Inflammatory macrophage (primary cell): ENCODE data around the gene SERPINB10.
A peak's percentile ranks its signal among the peaks of the same experiment; 100 is the strongest.

Experiments
- DNase-seq, 2 donors: peaks; one replicate each; pipeline ENCODE4 v3.0.0-alpha.2; 2020 to 2022

SERPINB10 gene

GRCh38 chr18:63949068-63949737, 41.4 kb downstream of the SERPINB10 start, which contains the start of gene HMSD:
Gene HMSD, plus strand, starts transcription at chr18:63949301. Its CDS starts 4,155 bp downstream, at chr18:63953456.
- DNase-seq = peak; percentile 53 to 68

GRCh38 chr18:63951302-63951705, 43.5 kb downstream of the SERPINB10 start:
- no peak for DNase-seq

- no peak for DNase-seq
These were observed 46.1 kb downstream of the SERPINB10 start for GRCh38 chr18:63953811-63954210.

- DNase-seq = no peak
These were observed 49.0 kb downstream of the SERPINB10 start for GRCh38 chr18:63956755-63957154.

GRCh38 chr18:63960891-63961290, 53.1 kb downstream of the SERPINB10 start:
- DNase-seq = no peak

GRCh38 chr18:63961435-63961980, 53.8 kb downstream of the SERPINB10 start:
- DNase-seq = peak; percentile 36 to 64

GRCh38 chr18:63962137-63962536, 54.4 kb downstream of the SERPINB10 start:
- no peak for DNase-seq

- DNase-seq = peak; percentile 68 to 74
These were observed 56.0 kb downstream of the SERPINB10 start for GRCh38 chr18:63963615-63964256.

- DNase-seq = no peak
These were observed 57.1 kb downstream of the SERPINB10 start for GRCh38 chr18:63964908-63965307.

GRCh38 chr18:63965716-63966330, 58.1 kb downstream of the SERPINB10 start:
- DNase-seq = no peak

GRCh38 chr18:63969942-63970808, 62.4 kb downstream of the SERPINB10 start, which contains the start of gene SERPINB8:
Gene SERPINB8, plus strand, starts transcription at chr18:63970081. Its CDS starts 8,228 bp downstream, at chr18:63978309.
- peak; percentile 89 to 90 for DNase-seq

- no peak for DNase-seq
These were observed 63.0 kb downstream of the SERPINB10 start for GRCh38 chr18:63970809-63971205.

- DNase-seq = no peak
These were observed 63.7 kb downstream of the SERPINB10 start for GRCh38 chr18:63971320-63972001.

GRCh38 chr18:63972002-63972376, 64.2 kb downstream of the SERPINB10 start:
- no peak for DNase-seq

- DNase-seq = peak in 1 of 2 donors; percentile 38
These were observed 67.2 kb downstream of the SERPINB10 start for GRCh38 chr18:63974991-63975390.

GRCh38 chr18:63975628-63976027, 67.9 kb downstream of the SERPINB10 start:
- DNase-seq = peak; percentile 44 to 64

- DNase-seq = no peak
These were observed 69.3 kb downstream of the SERPINB10 start for GRCh38 chr18:63977040-63977439.

- peak; percentile 64 to 70 for DNase-seq
These were observed 71.7 kb downstream of the SERPINB10 start for GRCh38 chr18:63979409-63979920.

- no peak for DNase-seq
These were observed 72.3 kb downstream of the SERPINB10 start for GRCh38 chr18:63980027-63980426.

GRCh38 chr18:63980896-63981460, 73.2 kb downstream of the SERPINB10 start:
- peak; percentile 75 to 90 for DNase-seq

GRCh38 chr18:63981719-63982118, 74.0 kb downstream of the SERPINB10 start:
- no peak for DNase-seq
